HepG2 (cell line): ENCODE results near the gene CALML6. TPM values are rescaled to one million over a fixed set of nuclear protein-coding genes. Genes with fewer than 3 reads are reported as not detected.

Experiments
- ATF7-NPFF ChIP-seq: sonication (generic); formaldehyde crosslinking; IDR thresholded peaks from 2 replicates; pipeline ENCODE4 v1.8.1; 2023; ENCODE audit warnings: mild to moderate bottlenecking, low read depth, missing genetic modification reagents, moderate library complexity
- FOXC1 ChIP-seq: sonication (generic); formaldehyde crosslinking; IDR thresholded peaks from 2 replicates; pipeline ENCODE4 v1.8.0; 2022; ENCODE audit warnings: mild to moderate bottlenecking, missing genetic modification reagents, borderline replicate concordance
- FOXP4 ChIP-seq: sonication (generic); formaldehyde crosslinking; IDR thresholded peaks from 2 replicates; pipeline ENCODE4 v1.4.0; 2020; ENCODE audit warnings: missing genetic modification reagents
- MXD4 ChIP-seq: IDR thresholded peaks from 2 replicates; pipeline ENCODE4 v1.6.1; 2016; ENCODE audit warnings: mild to moderate bottlenecking, missing biosample characterization, missing genetic modification reagents
- SMAD1 ChIP-seq: sonication (generic); formaldehyde crosslinking; IDR thresholded peaks from 2 replicates; pipeline ENCODE4 v1.4.0; 2020; ENCODE audit warnings: missing genetic modification reagents, low read depth, mild to moderate bottlenecking, borderline replicate concordance
- TBX2 ChIP-seq: sonication (generic); formaldehyde crosslinking; IDR thresholded peaks from 2 replicates; pipeline ENCODE4 v1.5.0; 2020; ENCODE audit warnings: missing genetic modification reagents, mild to moderate bottlenecking, borderline replicate concordance
- TOE1 ChIP-seq: sonication (generic); formaldehyde crosslinking; IDR thresholded peaks from 2 replicates; pipeline ENCODE4 v1.4.0; 2020; ENCODE audit warnings: mild to moderate bottlenecking, missing genetic modification reagents
- U2AF1 ChIP-seq: fragments of 200-400 bp; formaldehyde crosslinking; optimal IDR thresholded peaks from 2 replicates; pipeline ENCODE3; 2017; ENCODE audit warnings: mild to moderate bottlenecking, low read depth, low read length
- ZBTB44 ChIP-seq: sonication (generic); formaldehyde crosslinking; IDR thresholded peaks from 2 replicates; pipeline ENCODE4 v1.4.0; 2020; ENCODE audit warnings: missing genetic modification reagents
- ZMAT5 ChIP-seq: sonication (generic); formaldehyde crosslinking; IDR thresholded peaks from 2 replicates; pipeline ENCODE4 v1.5.0; 2020; ENCODE audit warnings: mild to moderate bottlenecking, low read depth, missing genetic modification reagents, borderline replicate concordance
- ZNF264 ChIP-seq: sonication (generic); formaldehyde crosslinking; IDR thresholded peaks from 2 replicates; pipeline ENCODE4 v1.4.0; 2020; ENCODE audit warnings: missing genetic modification reagents
- ZNF274 ChIP-seq: sonication (generic); formaldehyde crosslinking; IDR thresholded peaks from 2 replicates; pipeline ENCODE4 v1.5.1; 2020; ENCODE audit warnings: mild to moderate bottlenecking, missing genetic modification reagents
- ZNF547 ChIP-seq: sonication (generic); formaldehyde crosslinking; IDR thresholded peaks from 2 replicates; pipeline ENCODE4 v1.5.1; 2020; ENCODE audit warnings: mild to moderate bottlenecking, missing genetic modification reagents
- ZNF557 ChIP-seq: sonication (generic); formaldehyde crosslinking; IDR thresholded peaks from 2 replicates; pipeline ENCODE4 v1.4.0; 2020; ENCODE audit warnings: missing genetic modification reagents
- ZNF570 ChIP-seq: sonication (generic); formaldehyde crosslinking; IDR thresholded peaks from 2 replicates; pipeline ENCODE4 v1.4.0; 2020; ENCODE audit warnings: mild to moderate bottlenecking, missing genetic modification reagents, borderline replicate concordance
- ZNF792 ChIP-seq: IDR thresholded peaks from 2 replicates; pipeline ENCODE4 v1.6.1; 2016
- polyA plus RNA-seq, 8 experiments: library from polyadenylated mRNA; depleted of rRNA in 3 of 8; stranded (reverse) in 7 of 8; unstranded in 1 of 8; fragments of >200 nt; fragmentation: Illumina TruSeq in 4 of 8; extraction: Trizol in 4 of 8; gene quantifications; 2 replicates each; pipeline versions ENCODE4 v1.2.1 to v1.2.3, GENCODE V29; 2011 to 2016; ENCODE audit warnings: low read depth in 4 of 8, missing spikeins in 1 of 8, mixed read lengths in 1 of 8; ENCODE audit not compliant: insufficient read depth in 1 of 8
- total RNA-seq, 5 experiments: library from RNA; depleted of rRNA; stranded (reverse); fragments of >200 nt; fragmentation: Illumina TruSeq; extraction: Trizol; gene quantifications; 2 replicates each; pipeline ENCODE4 v1.2.3, GENCODE V29; 2016; ENCODE audit warnings: low read depth in 1 of 5
- TF ChIP-seq, protein P1 (sequence below): sonication (generic); formaldehyde crosslinking; IDR thresholded peaks from 2 replicates; pipeline ENCODE4 v1.4.0; 2020; ENCODE audit warnings: missing genetic modification reagents
- TF ChIP-seq, protein P2 (sequence below): sonication (generic); formaldehyde crosslinking; IDR thresholded peaks from 2 replicates; pipeline ENCODE4 v1.4.0; 2020; ENCODE audit warnings: missing genetic modification reagents

The CALML6 gene
- total and polyA plus RNA-seq, 2 of the 13 experiments (the other 11 are each of a cell fraction or from before 2014, with no cell fraction given): 0.11 to 0.12 TPM

- TF ChIP-seq, protein P1, sequence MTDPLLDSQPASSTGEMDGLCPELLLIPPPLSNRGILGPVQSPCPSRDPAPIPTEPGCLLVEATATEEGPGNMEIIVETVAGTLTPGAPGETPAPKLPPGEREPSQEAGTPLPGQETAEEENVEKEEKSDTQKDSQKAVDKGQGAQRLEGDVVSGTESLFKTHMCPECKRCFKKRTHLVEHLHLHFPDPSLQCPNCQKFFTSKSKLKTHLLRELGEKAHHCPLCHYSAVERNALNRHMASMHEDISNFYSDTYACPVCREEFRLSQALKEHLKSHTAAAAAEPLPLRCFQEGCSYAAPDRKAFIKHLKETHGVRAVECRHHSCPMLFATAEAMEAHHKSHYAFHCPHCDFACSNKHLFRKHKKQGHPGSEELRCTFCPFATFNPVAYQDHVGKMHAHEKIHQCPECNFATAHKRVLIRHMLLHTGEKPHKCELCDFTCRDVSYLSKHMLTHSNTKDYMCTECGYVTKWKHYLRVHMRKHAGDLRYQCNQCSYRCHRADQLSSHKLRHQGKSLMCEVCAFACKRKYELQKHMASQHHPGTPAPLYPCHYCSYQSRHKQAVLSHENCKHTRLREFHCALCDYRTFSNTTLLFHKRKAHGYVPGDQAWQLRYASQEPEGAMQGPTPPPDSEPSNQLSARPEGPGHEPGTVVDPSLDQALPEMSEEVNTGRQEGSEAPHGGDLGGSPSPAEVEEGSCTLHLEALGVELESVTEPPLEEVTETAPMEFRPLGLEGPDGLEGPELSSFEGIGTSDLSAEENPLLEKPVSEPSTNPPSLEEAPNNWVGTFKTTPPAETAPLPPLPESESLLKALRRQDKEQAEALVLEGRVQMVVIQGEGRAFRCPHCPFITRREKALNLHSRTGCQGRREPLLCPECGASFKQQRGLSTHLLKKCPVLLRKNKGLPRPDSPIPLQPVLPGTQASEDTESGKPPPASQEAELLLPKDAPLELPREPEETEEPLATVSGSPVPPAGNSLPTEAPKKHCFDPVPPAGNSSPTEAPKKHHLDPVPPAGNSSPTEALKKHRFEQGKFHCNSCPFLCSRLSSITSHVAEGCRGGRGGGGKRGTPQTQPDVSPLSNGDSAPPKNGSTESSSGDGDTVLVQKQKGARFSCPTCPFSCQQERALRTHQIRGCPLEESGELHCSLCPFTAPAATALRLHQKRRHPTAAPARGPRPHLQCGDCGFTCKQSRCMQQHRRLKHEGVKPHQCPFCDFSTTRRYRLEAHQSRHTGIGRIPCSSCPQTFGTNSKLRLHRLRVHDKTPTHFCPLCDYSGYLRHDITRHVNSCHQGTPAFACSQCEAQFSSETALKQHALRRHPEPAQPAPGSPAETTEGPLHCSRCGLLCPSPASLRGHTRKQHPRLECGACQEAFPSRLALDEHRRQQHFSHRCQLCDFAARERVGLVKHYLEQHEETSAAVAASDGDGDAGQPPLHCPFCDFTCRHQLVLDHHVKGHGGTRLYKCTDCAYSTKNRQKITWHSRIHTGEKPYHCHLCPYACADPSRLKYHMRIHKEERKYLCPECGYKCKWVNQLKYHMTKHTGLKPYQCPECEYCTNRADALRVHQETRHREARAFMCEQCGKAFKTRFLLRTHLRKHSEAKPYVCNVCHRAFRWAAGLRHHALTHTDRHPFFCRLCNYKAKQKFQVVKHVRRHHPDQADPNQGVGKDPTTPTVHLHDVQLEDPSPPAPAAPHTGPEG (CRISPR knock-in tag): 0 out of 2 replicates have a peak, but pooled peaks have one; percentile 34
- TF ChIP-seq ZNF264 (CRISPR knock-in tag) (peak; percentile 50; the same call in 1 of the 2 replicates), ZNF274 (peak; percentile 56; the same call in 1 of the 2 replicates), ZMAT5 (CRISPR knock-in tag) (no peak), FOXC1 (CRISPR knock-in tag) (peak; percentile 70; the same call in 1 of the 2 replicates), ZBTB44 (CRISPR knock-in tag) (no peak), ZNF547 (CRISPR knock-in tag) (peak; percentile 64), ATF7-NPFF (CRISPR knock-in tag) (no peak), SMAD1 (CRISPR knock-in tag) (peak; percentile 75; the same call in 1 of the 2 replicates), ZNF792 (CRISPR knock-in tag) (peak; percentile 69; the same call in 1 of the 2 replicates), FOXP4 (CRISPR knock-in tag) (peak; percentile 61), U2AF1 (peak; percentile 64), ZNF557 (no peak), MXD4 (CRISPR knock-in tag) (0 out of 2 replicates have a peak, but pooled peaks have one; percentile 25), TOE1 (CRISPR knock-in tag) (no peak), ZNF570 (CRISPR knock-in tag) (no peak), TBX2 (CRISPR knock-in tag) (peak; percentile 99)
- TF ChIP-seq, protein P2, sequence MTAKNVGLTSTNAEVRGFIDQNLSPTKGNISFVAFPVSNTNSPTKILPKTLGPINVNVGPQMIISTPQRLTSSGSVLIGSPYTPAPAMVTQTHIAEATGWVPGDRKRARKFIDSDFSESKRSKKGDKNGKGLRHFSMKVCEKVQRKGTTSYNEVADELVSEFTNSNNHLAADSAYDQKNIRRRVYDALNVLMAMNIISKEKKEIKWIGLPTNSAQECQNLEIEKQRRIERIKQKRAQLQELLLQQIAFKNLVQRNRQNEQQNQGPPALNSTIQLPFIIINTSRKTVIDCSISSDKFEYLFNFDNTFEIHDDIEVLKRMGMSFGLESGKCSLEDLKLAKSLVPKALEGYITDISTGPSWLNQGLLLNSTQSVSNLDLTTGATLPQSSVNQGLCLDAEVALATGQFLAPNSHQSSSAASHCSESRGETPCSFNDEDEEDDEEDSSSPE (CRISPR knock-in tag): peak; percentile 24; the same call in 1 of the 2 replicates
Observed at GRCh38 chr1:1959840-1960479, 44.9 kb downstream of the CALML6 start (continued).
